ENCODE data around the gene DAP. TPM values are rescaled to one million over a fixed set of nuclear protein-coding genes. Genes with fewer than 3 reads are reported as not detected.

The DAP gene
- total and polyA plus RNA-seq, 7 donors, result 25.7 to 131 (median 38.5) TPM

- H3K4me3 ChIP-seq, result no peak overlapping the region
Observed at GRCh38 chr5:10672146-10673016, 88.7 kb downstream of the DAP start.

GRCh38 chr5:10671041-10672008 lies 89.7 kb downstream of the DAP start:
- DNase-seq, result no peak
- 74 to 82% methylated on average over 14 of the region's 14 CpGs for WGBS, 2 donors
- no peaks in the 10 kb centered on the region for H3K27me3 ChIP-seq
- H3K4me1 ChIP-seq, result no peaks in the 10 kb centered on the region
- no peak overlapping the region for H3K4me3 ChIP-seq
- TF ChIP-seq CTCF (IDR thresholded peaks at IDR 0.05), result no peak
- TF ChIP-seq EP300 (IDR thresholded peaks at IDR 0.05), result no peak
- no peak for TF ChIP-seq POLR2A (IDR thresholded peaks at IDR 0.05)
- no peak for TF ChIP-seq POLR2AphosphoS5 (IDR thresholded peaks at IDR 0.05)
- no peaks in the 10 kb centered on the region for H3K36me3 ChIP-seq
- no peak overlapping the region for H3K27ac ChIP-seq
- no peaks in the 10 kb centered on the region for H3K9me3 ChIP-seq
- intact Hi-C loops (cut with DNase I), result no loop called here

More at GRCh38 chr5:10672146-10673016, 88.7 kb downstream of the DAP start:
- no peaks in the 10 kb centered on the region for H3K27me3 ChIP-seq
- H3K4me1 ChIP-seq, result no peaks in the 10 kb centered on the region
- intact Hi-C loops (cut with DNase I), result no loop called here
- no peak overlapping the region for H3K27ac ChIP-seq
- TF ChIP-seq POLR2A (IDR thresholded peaks at IDR 0.05), result no peak
- no peak for TF ChIP-seq CTCF (IDR thresholded peaks at IDR 0.05)
- TF ChIP-seq POLR2AphosphoS5 (IDR thresholded peaks at IDR 0.05), result no peak
- TF ChIP-seq EP300 (IDR thresholded peaks at IDR 0.05), result no peak
- 81 to 90% methylated on average over 7 of the region's 7 CpGs for WGBS, 2 donors
- no peaks in the 10 kb centered on the region for H3K36me3 ChIP-seq
- no peak for DNase-seq
- no peaks in the 10 kb centered on the region for H3K9me3 ChIP-seq

GRCh38 chr5:10669983-10670382 lies 91.1 kb downstream of the DAP start:
- Histone ChIP-seq H3K4me1 (no peaks in the 10 kb centered on the region), H3K36me3 (no peaks in the 10 kb centered on the region), H3K4me3 (no peak overlapping the region), H3K27ac (no peak overlapping the region), H3K27me3 (no peaks in the 10 kb centered on the region), H3K9me3 (no peaks in the 10 kb centered on the region)
- intact Hi-C loops (cut with DNase I), result no loop called here
- DNase-seq, result no peak
- 97% methylated on average over 1 of the region's 1 CpG for WGBS, 2 donors
- TF ChIP-seq CTCF (IDR thresholded peaks at IDR 0.05), result no peak
- no peak for TF ChIP-seq EP300 (IDR thresholded peaks at IDR 0.05)
- no peak for TF ChIP-seq POLR2A (IDR thresholded peaks at IDR 0.05)

GRCh38 chr5:10668697-10669096 lies 92.3 kb downstream of the DAP start:
- no peaks in the 10 kb centered on the region for H3K27me3 ChIP-seq
- no peaks in the 10 kb centered on the region for H3K9me3 ChIP-seq
- DNase-seq, result no peak
- WGBS, 2 donors, result 94 to 96% methylated on average over 4 of the region's 4 CpGs
- no peak overlapping the region for H3K27ac ChIP-seq
- peaks cover 0 to 8% (median 5%) of the 10 kb centered on the region in 4 donors for H3K4me1 ChIP-seq
- TF ChIP-seq POLR2A (IDR thresholded peaks at IDR 0.05) (no peak), EP300 (IDR thresholded peaks at IDR 0.05) (no peak), POLR2AphosphoS5 (IDR thresholded peaks at IDR 0.05) (no peak), CTCF (IDR thresholded peaks at IDR 0.05) (no peak)
- no peaks in the 10 kb centered on the region for H3K36me3 ChIP-seq
- no peak overlapping the region for H3K4me3 ChIP-seq
- intact Hi-C loops (cut with DNase I), result no loop called here
